Measurements from ENCODE around the gene PRKX.

GRCh38 chrX:3757510-3758025, 44.1 kb upstream of the PRKX start:
- no peak for TF ChIP-seq CTCF (IDR thresholded peaks at IDR 0.05)
- no peak for TF ChIP-seq POLR2A (IDR thresholded peaks at IDR 0.05)
